ENCODE results near the gene PODXL. TPM values are rescaled to one million over a fixed set of nuclear protein-coding genes. Genes with fewer than 3 reads are reported as not detected.
"Not testable (repeated sequence)": the region's sequence is repeated elsewhere in the genome, so short reads cannot be mapped to it uniquely, and the experiment has no call there.

The PODXL gene
- total and polyA plus RNA-seq, 2 donors (not counting 1 experiment from before 2014, with no cell fraction given): 0.17 to 0.27 TPM

GRCh38 chr7:131466735-131467365, 89.6 kb downstream of the PODXL start:
- H3K9me3 ChIP-seq (ENCODE audit: control insufficient read depth, insufficient read depth, low read depth, low read length): no peaks in the 10 kb centered on the region
- no peaks in the 10 kb centered on the region for H3K79me2 ChIP-seq (ENCODE audit: control insufficient read depth, insufficient read depth, low read length)
- no peaks in the 10 kb centered on the region for H3K27me3 ChIP-seq (ENCODE audit: control insufficient read depth, insufficient read depth, low read length)
- peaks cover 10% of the 10 kb centered on the region for H3K36me3 ChIP-seq (ENCODE audit: control insufficient read depth, insufficient read depth, low read length)
- H3K27ac ChIP-seq (ENCODE audit: insufficient read depth, low read length): no peak overlapping the region
- H2AFZ ChIP-seq (ENCODE audit: low read length): no peak overlapping the region
- DNase-seq (ENCODE audit: low read depth in 2 of 2): no peak
- H3K4me1 ChIP-seq (ENCODE audit: control insufficient read depth, extremely low read depth, insufficient read depth, low read length): no peaks in the 10 kb centered on the region
- no peak overlapping the region for H3K4me2 ChIP-seq (ENCODE audit: extremely low read depth, insufficient read depth, low read length)
- H3K9ac ChIP-seq (ENCODE audit: insufficient read depth, low read length): no peak overlapping the region
- no peaks in the 10 kb centered on the region for H4K20me1 ChIP-seq (ENCODE audit: control insufficient read depth, extremely low read depth, insufficient read depth, low read length)
- no peak overlapping the region for H3K4me3 ChIP-seq (replicated peaks in 1 of 4; ENCODE audit: control extremely low read depth in 1 of 4, insufficient read depth in 1 of 4, low read depth in 3 of 4, low read length in 4 of 4)
- TF ChIP-seq CTCF (conservative IDR thresholded peaks at IDR 0.05 in 1 of 2, IDR thresholded peaks at IDR 0.05 in 1 of 2; ENCODE audit: low read depth in 1 of 2, low read length in 2 of 2): no peak
- no peak for TF ChIP-seq EZH2 (IDR thresholded peaks at IDR 0.05; ENCODE audit: low read length, missing control alignments)

- H3K4me3 ChIP-seq (replicated peaks in 1 of 4; ENCODE audit: control extremely low read depth in 1 of 4, insufficient read depth in 1 of 4, low read depth in 3 of 4, low read length in 4 of 4); H3K4me2 ChIP-seq (ENCODE audit: extremely low read depth, insufficient read depth, low read length); H3K9ac ChIP-seq (ENCODE audit: insufficient read depth, low read length); H3K36me3 ChIP-seq (ENCODE audit: control insufficient read depth, insufficient read depth, low read length); H3K27me3 ChIP-seq (ENCODE audit: control insufficient read depth, insufficient read depth, low read length); H3K4me1 ChIP-seq (ENCODE audit: control insufficient read depth, extremely low read depth, insufficient read depth, low read length); H4K20me1 ChIP-seq (ENCODE audit: control insufficient read depth, extremely low read depth, insufficient read depth, low read length); DNase-seq (ENCODE audit: low read depth in 2 of 2); H2AFZ ChIP-seq (ENCODE audit: low read length); H3K9me3 ChIP-seq (ENCODE audit: control insufficient read depth, insufficient read depth, low read depth, low read length); H3K27ac ChIP-seq (ENCODE audit: insufficient read depth, low read length); H3K79me2 ChIP-seq (ENCODE audit: control insufficient read depth, insufficient read depth, low read length): not testable (repeated sequence)
Observed at GRCh38 chr7:131462715-131463114, 93.7 kb downstream of the PODXL start.

- TF ChIP-seq CTCF (conservative IDR thresholded peaks at IDR 0.05 in 1 of 2, IDR thresholded peaks at IDR 0.05 in 1 of 2; ENCODE audit: low read depth in 1 of 2, low read length in 2 of 2): no peak
- no peak for TF ChIP-seq EZH2 (IDR thresholded peaks at IDR 0.05; ENCODE audit: low read length, missing control alignments)
- H3K27me3 ChIP-seq (ENCODE audit: control insufficient read depth, insufficient read depth, low read length): no peaks in the 10 kb centered on the region
- H3K4me1 ChIP-seq (ENCODE audit: control insufficient read depth, extremely low read depth, insufficient read depth, low read length): no peaks in the 10 kb centered on the region
- no peak overlapping the region for H2AFZ ChIP-seq (ENCODE audit: low read length)
- no peak overlapping the region for H3K4me2 ChIP-seq (ENCODE audit: extremely low read depth, insufficient read depth, low read length)
- no peaks in the 10 kb centered on the region for H4K20me1 ChIP-seq (ENCODE audit: control insufficient read depth, extremely low read depth, insufficient read depth, low read length)
- no peaks in the 10 kb centered on the region for H3K9me3 ChIP-seq (ENCODE audit: control insufficient read depth, insufficient read depth, low read depth, low read length)
- H3K79me2 ChIP-seq (ENCODE audit: control insufficient read depth, insufficient read depth, low read length): no peaks in the 10 kb centered on the region
- H3K9ac ChIP-seq (ENCODE audit: insufficient read depth, low read length): no peak overlapping the region
- DNase-seq (ENCODE audit: low read depth in 2 of 2): no peak
- H3K27ac ChIP-seq (ENCODE audit: insufficient read depth, low read length): no peak overlapping the region
- no peak overlapping the region for H3K4me3 ChIP-seq (replicated peaks in 1 of 4; ENCODE audit: control extremely low read depth in 1 of 4, insufficient read depth in 1 of 4, low read depth in 3 of 4, low read length in 4 of 4)
- peaks cover 2% of the 10 kb centered on the region for H3K36me3 ChIP-seq (ENCODE audit: control insufficient read depth, insufficient read depth, low read length)
Observed at GRCh38 chr7:131462059-131462458, 94.4 kb downstream of the PODXL start.

Data from fibroblast of lung (primary cell).